Measurements from ENCODE around the gene CRB3. TPM values are rescaled to one million over a fixed set of nuclear protein-coding genes. Genes with fewer than 3 reads are reported as not detected.

The CRB3 gene
- total RNA-seq, 1 donor from 2014 or later = 0.44 TPM

- no peaks in the 10 kb centered on the region for H3K9me3 Mint-ChIP-seq (ENCODE audit: unreplicated experiment)
- DNase-seq (ENCODE audit: low spot score) = no peak
- H3K4me1 Mint-ChIP-seq (ENCODE audit: unreplicated experiment) = no peaks in the 10 kb centered on the region
- H3K4me3 Mint-ChIP-seq (ENCODE audit: unreplicated experiment) = no peak overlapping the region
- no peaks in the 10 kb centered on the region for H3K36me3 Mint-ChIP-seq (ENCODE audit: low read depth, unreplicated experiment)
- TF ChIP-seq CTCF (IDR thresholded peaks at IDR 0.05; ENCODE audit: unreplicated experiment) = no peak
- H3K27me3 Mint-ChIP-seq (ENCODE audit: unreplicated experiment) = no peaks in the 10 kb centered on the region
- no peak overlapping the region for H3K27ac Mint-ChIP-seq (ENCODE audit: unreplicated experiment)
Measured at GRCh38 chr19:6509118-6509971, 45.3 kb downstream of the CRB3 start.

- TF ChIP-seq CTCF (IDR thresholded peaks at IDR 0.05; ENCODE audit: unreplicated experiment) = no peak
- H3K4me1 Mint-ChIP-seq (ENCODE audit: unreplicated experiment) = no peaks in the 10 kb centered on the region
- H3K27ac Mint-ChIP-seq (ENCODE audit: unreplicated experiment) = no peak overlapping the region
- H3K9me3 Mint-ChIP-seq (ENCODE audit: unreplicated experiment) = no peaks in the 10 kb centered on the region
- no peak overlapping the region for H3K4me3 Mint-ChIP-seq (ENCODE audit: unreplicated experiment)
- no peaks in the 10 kb centered on the region for H3K36me3 Mint-ChIP-seq (ENCODE audit: low read depth, unreplicated experiment)
- peaks cover 2% of the 10 kb centered on the region for H3K27me3 Mint-ChIP-seq (ENCODE audit: unreplicated experiment)
- no peak for DNase-seq (ENCODE audit: low spot score)
Measured at GRCh38 chr19:6510618-6511017, 46.5 kb downstream of the CRB3 start.

GRCh38 chr19:6514089-6514488, 50.0 kb downstream of the CRB3 start:
- no peaks in the 10 kb centered on the region for H3K9me3 Mint-ChIP-seq (ENCODE audit: unreplicated experiment)
- peaks cover 8% of the 10 kb centered on the region for H3K27me3 Mint-ChIP-seq (ENCODE audit: unreplicated experiment)
- H3K27ac Mint-ChIP-seq (ENCODE audit: unreplicated experiment) = no peak overlapping the region
- DNase-seq (ENCODE audit: low spot score) = no peak
- H3K36me3 Mint-ChIP-seq (ENCODE audit: low read depth, unreplicated experiment) = peaks cover 9% of the 10 kb centered on the region
- no peak overlapping the region for H3K4me3 Mint-ChIP-seq (ENCODE audit: unreplicated experiment)
- H3K4me1 Mint-ChIP-seq (ENCODE audit: unreplicated experiment) = peaks cover 19% of the 10 kb centered on the region
- no peak for TF ChIP-seq CTCF (IDR thresholded peaks at IDR 0.05; ENCODE audit: unreplicated experiment)

- no peak for TF ChIP-seq CTCF (IDR thresholded peaks at IDR 0.05; ENCODE audit: unreplicated experiment)
- DNase-seq (ENCODE audit: low spot score) = no peak
- Mint-ChIP-seq H3K27me3 (ENCODE audit: unreplicated experiment) (peaks cover 8% of the 10 kb centered on the region), H3K27ac (ENCODE audit: unreplicated experiment) (no peak overlapping the region), H3K36me3 (ENCODE audit: low read depth, unreplicated experiment) (peaks cover 9% of the 10 kb centered on the region), H3K4me3 (ENCODE audit: unreplicated experiment) (no peak overlapping the region), H3K4me1 (ENCODE audit: unreplicated experiment) (peaks cover 19% of the 10 kb centered on the region), H3K9me3 (ENCODE audit: unreplicated experiment) (no peaks in the 10 kb centered on the region)
Measured at GRCh38 chr19:6514926-6515544, 51.0 kb downstream of the CRB3 start.
